ENCODE results near the gene TSHZ1.

The TSHZ1 gene

GRCh38 chr18:75248426-75249174, 38.0 kb downstream of the TSHZ1 start:
- DNase-seq (ENCODE audit: low read depth): no peak

GRCh38 chr18:75249175-75249518, 38.5 kb downstream of the TSHZ1 start:
- no peak for DNase-seq (ENCODE audit: low read depth)

- DNase-seq (ENCODE audit: low read depth): no peak
These were observed 39.3 kb downstream of the TSHZ1 start for GRCh38 chr18:75249672-75250470.

- DNase-seq (ENCODE audit: low read depth): no peak
These were observed 39.8 kb downstream of the TSHZ1 start for GRCh38 chr18:75250471-75250821.

- no peak for DNase-seq (ENCODE audit: low read depth)
These were observed 40.9 kb downstream of the TSHZ1 start for GRCh38 chr18:75251466-75251865.

GRCh38 chr18:75252136-75252535, 41.5 kb downstream of the TSHZ1 start:
- DNase-seq (ENCODE audit: low read depth): no peak

GRCh38 chr18:75253043-75253442, 42.4 kb downstream of the TSHZ1 start:
- DNase-seq (ENCODE audit: low read depth): no peak

GRCh38 chr18:75253784-75254183, 43.2 kb downstream of the TSHZ1 start:
- DNase-seq (ENCODE audit: low read depth): no peak

GRCh38 chr18:75255094-75255493, 44.5 kb downstream of the TSHZ1 start:
- DNase-seq (ENCODE audit: low read depth): no peak

GRCh38 chr18:75256376-75256775, 45.8 kb downstream of the TSHZ1 start:
- DNase-seq (ENCODE audit: low read depth): no peak

- DNase-seq (ENCODE audit: low read depth): no peak
These were observed 47.0 kb downstream of the TSHZ1 start for GRCh38 chr18:75257605-75258004.

- no peak for DNase-seq (ENCODE audit: low read depth)
These were observed 51.0 kb downstream of the TSHZ1 start for GRCh38 chr18:75261430-75262223.

GRCh38 chr18:75262511-75262910, 51.9 kb downstream of the TSHZ1 start:
- no peak for DNase-seq (ENCODE audit: low read depth)

GRCh38 chr18:75264195-75264594, 53.6 kb downstream of the TSHZ1 start:
- DNase-seq (ENCODE audit: low read depth): no peak

GRCh38 chr18:75264926-75265597, 54.5 kb downstream of the TSHZ1 start:
- no peak for DNase-seq (ENCODE audit: low read depth)

- DNase-seq (ENCODE audit: low read depth): no peak
These were observed 55.3 kb downstream of the TSHZ1 start for GRCh38 chr18:75265872-75266271.

GRCh38 chr18:75267643-75268363, 57.2 kb downstream of the TSHZ1 start:
- no peak for DNase-seq (ENCODE audit: low read depth)

GRCh38 chr18:75268364-75268646, 57.7 kb downstream of the TSHZ1 start:
- no peak for DNase-seq (ENCODE audit: low read depth)

- DNase-seq (ENCODE audit: low read depth): no peak
These were observed 58.6 kb downstream of the TSHZ1 start for GRCh38 chr18:75269124-75269680.

GRCh38 chr18:75269696-75270095, 59.1 kb downstream of the TSHZ1 start:
- no peak for DNase-seq (ENCODE audit: low read depth)

GRCh38 chr18:75271952-75272351, 61.4 kb downstream of the TSHZ1 start:
- no peak for DNase-seq (ENCODE audit: low read depth)

- no peak for DNase-seq (ENCODE audit: low read depth)
These were observed 63.2 kb downstream of the TSHZ1 start for GRCh38 chr18:75273817-75274216.

Data from T-helper 22 cell (primary cell).